Activated CD8-positive, alpha-beta memory T cell treated with anti-CD3 and anti-CD28 coated beads, Interleukin-2, amount 50 U/mL, for 24 hours (primary cell): ENCODE measurements around the gene GPC5.
"Not testable (repeated sequence)": the region's sequence is repeated elsewhere in the genome, so short reads cannot be mapped to it uniquely, and the experiment has no call there.

ENCODE experiments used
- DNase-seq: peaks from one replicate; pipeline ENCODE4 v3.0.0-alpha.2; 2020; ENCODE audit errors: extremely low read depth

Gene GPC5

DNA sequence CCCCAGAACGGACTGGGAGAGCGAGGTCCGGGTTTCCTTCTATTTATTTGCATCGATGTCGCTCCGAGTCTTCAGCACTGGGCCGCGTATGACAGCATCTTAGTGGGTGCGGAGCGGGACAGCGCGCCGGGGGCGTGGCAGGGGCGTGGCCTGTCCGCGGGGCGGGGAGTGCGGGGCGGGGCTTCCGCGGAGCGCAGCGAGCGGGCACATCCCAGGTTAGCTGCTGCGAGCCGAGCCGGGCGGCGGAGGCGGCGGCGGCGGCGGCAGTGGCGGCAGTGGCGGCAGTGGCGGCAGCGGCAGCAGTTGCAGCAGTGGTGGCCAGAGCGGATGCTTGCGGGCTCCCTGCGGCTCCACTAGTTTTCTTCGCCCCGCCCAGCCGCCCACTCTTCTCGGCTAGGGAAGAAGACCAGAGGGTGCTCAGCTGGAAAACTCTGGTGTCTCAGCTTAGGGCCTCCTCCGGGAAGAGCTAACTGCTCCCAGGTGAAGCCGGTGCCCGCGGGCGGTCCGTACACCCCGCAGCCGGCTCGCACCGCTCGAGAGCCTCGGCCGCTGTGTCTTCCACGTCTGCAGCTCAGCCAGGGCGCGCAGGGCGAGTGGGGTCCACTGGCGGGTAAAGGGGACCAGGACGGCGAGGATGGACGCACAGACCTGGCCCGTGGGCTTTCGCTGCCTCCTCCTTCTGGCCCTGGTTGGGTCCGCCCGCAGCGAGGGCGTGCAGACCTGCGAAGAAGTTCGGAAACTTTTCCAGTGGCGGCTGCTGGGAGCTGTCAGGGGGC, at the start of gene GPC5:
Gene GPC5, plus strand, starts transcription at position 209 of the 776 bp plus-strand sequence.
- peak; percentile 51 for DNase-seq

DNA sequence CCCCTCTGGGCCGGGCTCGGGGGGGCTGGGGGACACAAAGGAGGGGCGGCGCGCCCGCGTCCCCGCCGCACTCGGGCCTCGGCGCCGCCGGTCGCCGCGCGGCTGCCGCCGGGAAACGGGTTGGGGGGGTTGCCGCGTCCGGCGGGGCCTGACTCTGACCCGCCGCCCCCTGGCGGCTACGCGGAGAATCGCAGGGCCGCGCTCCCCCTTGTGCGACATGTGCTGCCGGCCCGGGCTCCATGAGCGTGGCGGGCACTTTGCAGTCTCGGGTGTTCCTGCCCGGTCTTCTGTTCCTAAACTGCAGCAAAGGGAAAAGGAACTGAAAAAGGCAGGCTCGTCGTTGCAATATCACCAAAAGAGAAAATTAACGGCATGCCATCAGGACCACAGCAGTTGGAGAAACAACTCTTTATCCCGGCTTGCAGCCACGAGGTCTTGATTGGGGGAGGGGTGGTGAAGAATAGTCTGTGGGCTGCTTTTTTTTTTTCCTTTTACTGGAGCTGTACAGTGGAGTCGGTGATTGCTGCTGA, 49.5 kb upstream of the GPC5 start:
- DNase-seq, result peak; percentile 78

DNA sequence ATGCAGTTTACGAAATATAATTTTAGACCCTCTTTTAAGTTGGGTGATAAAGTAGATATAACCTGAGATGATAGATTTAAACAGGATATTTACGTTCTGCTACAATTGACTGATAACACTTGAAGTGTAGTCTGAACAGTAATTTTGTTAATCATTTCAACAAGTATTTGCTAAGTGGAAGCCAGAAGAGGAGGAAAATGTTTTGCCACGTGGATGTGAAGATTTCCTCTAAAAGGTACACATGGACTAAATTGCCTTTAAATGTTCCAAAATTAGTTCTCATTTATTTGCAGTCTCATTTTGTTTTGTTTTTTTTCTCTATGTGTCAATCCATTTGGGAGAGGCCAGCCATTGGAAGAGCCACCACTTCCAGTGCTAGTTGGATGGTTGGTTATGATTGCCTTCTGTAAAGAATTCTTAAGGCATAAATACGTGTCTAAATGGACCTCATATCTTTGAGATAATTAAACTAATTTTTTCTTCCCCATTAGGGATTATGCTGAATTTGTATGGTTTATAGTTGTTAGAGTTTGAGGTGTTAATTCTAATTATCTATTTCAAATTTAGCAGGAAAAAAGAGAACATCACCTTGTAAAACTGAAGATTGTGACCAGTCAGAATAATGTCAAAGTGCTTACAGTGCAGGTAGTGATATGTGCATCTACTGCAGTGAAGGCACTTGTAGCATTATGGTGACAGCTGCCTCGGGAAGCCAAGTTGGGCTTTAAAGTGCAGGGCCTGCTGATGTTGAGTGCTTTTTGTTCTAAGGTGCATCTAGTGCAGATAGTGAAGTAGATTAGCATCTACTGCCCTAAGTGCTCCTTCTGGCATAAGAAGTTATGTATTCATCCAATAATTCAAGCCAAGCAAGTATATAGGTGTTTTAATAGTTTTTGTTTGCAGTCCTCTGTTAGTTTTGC, 48.2 kb upstream of the GPC5 start:
- DNase-seq, result no peak

- no peak for DNase-seq
These were observed 47.3 kb upstream of the GPC5 start for GRCh38 chr13:91351123-91351522.

- DNase-seq, result no peak
These were observed 46.4 kb upstream of the GPC5 start for GRCh38 chr13:91351980-91352379.

DNA sequence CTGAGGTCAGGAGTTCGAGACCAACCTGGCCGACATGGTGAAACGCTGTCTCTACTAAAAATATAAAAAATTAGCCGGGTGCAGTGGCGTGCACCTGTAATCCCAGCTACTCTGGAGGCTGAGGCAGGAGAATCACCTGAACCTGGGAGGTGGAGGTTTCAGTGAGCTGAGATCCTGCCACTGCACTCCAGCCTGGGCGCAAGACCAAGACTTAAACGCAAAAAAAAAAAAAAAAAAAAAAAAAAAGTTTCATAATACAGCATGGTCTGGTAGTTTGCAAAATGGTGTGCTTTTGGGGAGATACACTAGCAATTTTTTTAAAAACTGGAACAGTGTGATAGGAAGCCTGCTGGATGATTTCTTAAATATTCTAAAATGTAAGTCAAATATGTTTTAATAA, 45.5 kb upstream of the GPC5 start:
- not testable (repeated sequence) for DNase-seq

DNA sequence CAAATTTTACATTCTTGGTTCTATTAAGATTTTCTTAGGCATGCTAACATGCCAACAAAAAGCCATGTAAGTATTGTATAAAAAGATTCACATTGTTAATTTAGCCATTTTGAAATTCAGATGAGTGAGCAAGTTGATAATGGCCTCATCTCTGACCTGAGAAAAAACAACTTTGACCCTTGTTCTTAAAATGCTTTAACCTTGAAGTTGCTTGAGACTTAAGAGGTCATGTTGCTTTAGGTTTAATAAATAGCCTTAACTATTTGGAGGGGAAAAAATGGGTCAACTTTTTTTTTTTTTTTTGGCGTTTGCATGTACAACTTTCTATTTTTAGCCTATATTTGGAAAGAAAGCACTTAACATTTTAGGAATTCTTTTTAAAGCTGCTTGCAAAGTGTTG, 44.9 kb upstream of the GPC5 start:
- no peak for DNase-seq

GRCh38 chr13:91355099-91355825, 43.2 kb upstream of the GPC5 start:
- no peak for DNase-seq

GRCh38 chr13:91355826-91356710, 42.4 kb upstream of the GPC5 start:
- DNase-seq, result no peak

GRCh38 chr13:91356919-91357612, 41.4 kb upstream of the GPC5 start:
- no peak for DNase-seq

DNA sequence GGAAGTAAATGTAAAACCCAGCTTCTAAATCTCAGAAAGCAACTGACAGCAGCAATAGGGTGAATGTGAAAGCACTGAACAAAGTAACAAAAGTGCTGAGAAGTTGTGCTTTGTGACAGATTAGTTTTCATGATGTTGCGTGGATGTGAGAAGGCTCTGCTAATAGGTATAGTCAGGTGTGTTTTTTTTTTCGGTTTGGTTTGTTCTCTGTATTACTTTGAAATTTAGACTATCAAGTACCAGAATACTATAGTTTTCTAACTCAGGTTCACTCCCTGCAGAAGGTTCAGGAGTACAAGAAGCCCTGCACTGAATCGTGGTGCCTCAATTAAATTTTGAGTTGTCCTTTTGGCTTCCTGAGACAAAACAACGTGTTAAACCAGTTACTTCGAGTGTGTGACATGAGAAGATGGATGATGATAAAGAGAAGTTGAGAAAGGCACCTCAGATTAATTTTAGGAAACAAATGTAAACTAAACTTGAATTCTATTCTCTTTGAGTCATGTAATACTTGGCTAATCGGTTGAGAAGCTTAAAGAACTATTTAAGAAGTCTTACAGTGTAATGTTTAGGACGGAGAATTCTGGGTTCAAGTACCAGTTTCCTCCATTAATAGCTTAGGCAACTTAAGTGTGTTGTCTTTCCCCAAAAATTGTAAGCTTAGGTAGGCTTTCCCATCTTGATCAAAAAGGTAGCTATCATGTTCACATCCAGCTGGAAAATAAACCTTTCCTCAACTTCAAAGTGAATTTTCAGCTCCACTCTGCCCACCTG, 40.6 kb upstream of the GPC5 start:
- DNase-seq, result no peak

GRCh38 chr13:91358387-91358782, 40.0 kb upstream of the GPC5 start:
- DNase-seq, result no peak

GRCh38 chr13:91359111-91359510, 39.3 kb upstream of the GPC5 start:
- no peak for DNase-seq

GRCh38 chr13:91359631-91360030, 38.8 kb upstream of the GPC5 start:
- DNase-seq, result no peak

DNA sequence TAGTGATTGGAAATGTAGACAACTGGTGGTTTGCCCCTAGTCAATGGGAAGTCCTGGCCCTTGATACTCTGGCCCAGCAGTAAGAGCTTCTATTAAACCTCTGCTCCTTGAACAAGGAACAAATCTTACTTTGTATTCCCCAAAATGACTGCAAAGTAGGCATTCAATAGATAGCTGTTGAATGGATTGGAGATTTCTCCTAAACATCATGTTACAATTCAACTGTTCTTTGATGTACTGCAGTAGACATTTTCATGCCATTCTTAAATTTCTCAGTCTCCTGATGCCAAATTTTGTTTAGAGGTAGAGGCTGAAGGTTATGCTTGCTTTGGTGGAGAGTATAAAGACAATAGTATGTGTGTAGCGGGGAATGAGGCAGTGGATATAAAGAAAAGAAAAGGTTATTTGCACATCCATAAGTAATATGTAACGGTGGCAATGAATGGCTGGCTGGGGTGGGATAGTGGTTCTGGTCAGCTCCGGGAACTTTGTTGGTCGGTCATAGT, 38.1 kb upstream of the GPC5 start:
- DNase-seq, result no peak

DNA sequence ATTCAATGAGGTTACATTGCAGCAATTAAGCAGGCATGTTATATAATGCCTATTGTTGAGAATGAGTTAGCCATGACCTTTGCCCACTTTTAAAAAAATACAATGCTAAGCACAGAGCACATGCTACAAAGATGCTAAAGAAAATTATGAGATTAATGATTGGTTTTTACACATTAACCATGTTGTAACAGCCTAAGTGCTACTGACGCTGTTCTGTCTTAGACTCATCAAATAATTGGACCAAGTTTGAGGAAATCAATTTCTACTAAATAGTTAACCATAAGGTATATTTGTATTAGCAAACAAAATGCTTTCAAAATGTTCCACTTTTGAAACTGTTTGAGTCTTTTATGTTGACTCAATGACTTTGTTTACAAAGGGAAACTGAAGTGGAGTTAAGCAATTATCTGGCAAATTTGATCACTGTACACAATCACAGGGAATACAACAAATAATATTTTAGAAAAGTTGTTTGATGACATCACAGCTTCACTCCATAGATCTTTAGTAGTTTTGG, 36.6 kb upstream of the GPC5 start:
- DNase-seq, result no peak

DNA sequence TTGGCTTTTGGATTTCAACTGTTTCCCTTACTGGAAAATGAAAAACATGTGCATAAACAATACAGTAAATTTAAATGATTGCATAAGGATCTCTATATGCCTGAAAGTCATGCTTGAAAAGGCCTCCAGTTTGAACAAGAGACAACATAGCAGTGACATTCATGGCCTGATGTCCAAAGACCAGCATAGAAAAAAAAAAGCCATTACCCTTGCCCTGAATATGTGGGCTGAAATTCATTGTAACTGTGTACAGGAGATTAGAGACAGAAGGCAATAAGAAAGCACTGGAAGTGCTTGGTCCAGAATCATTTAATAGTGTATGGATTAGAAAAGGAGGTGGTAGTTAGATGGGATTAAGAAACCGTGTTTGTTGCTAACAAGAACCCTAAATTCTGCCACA, 35.5 kb upstream of the GPC5 start:
- DNase-seq, result no peak

DNA sequence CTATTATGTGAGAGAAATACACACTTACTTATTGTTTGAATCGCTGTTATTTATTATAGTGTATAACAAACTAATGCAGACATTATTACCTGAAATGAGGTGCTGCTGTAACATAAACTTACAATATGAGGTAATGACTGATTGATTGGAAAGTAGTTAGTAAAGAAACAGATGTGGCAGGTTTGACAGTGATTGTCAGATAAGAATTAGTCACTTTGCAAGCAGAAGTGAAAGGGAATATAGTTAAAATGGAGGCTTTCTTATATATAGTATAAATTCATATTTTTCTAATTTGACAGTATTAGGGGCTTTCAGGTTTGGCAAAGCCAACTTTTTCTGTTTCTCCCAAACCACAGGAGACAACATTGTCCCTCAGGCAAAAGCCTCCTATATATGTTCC, 30.3 kb upstream of the GPC5 start:
- DNase-seq, result no peak
